ENCODE results near the gene FBRS. TPM values are rescaled to one million over a fixed set of nuclear protein-coding genes. Genes with fewer than 3 reads are reported as not detected.

Gene FBRS
- total and polyA plus RNA-seq, 10 of the 15 experiments (the other 5 are each of a cell fraction or from before 2014, with no cell fraction given): 0.45 to 87.6 (median 14.6) TPM

DNA sequence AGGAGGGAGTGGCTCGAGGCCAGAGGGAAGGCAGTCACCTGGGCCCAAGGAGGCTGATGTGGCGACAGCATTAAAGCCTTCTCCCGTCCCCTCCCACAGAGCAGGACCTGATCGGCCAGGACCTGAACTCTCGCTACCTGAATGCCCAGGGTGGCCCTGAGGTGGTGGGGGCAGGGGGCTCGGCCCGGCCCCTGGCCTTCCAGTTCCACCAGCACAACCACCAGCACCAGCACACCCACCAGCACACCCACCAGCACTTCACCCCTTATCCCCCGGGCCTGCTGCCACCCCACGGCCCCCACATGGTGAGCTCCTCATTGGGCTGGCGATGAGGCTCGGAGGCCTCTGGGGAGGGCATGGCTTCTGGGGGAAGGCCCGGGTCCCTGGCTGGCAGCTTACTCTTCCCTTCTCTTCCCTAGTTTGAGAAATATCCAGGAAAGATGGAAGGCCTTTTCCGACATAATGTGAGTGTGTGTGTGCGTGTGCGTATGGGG lies 6.4 kb downstream of the FBRS start (continued):
- TF ChIP-seq, protein P1, sequence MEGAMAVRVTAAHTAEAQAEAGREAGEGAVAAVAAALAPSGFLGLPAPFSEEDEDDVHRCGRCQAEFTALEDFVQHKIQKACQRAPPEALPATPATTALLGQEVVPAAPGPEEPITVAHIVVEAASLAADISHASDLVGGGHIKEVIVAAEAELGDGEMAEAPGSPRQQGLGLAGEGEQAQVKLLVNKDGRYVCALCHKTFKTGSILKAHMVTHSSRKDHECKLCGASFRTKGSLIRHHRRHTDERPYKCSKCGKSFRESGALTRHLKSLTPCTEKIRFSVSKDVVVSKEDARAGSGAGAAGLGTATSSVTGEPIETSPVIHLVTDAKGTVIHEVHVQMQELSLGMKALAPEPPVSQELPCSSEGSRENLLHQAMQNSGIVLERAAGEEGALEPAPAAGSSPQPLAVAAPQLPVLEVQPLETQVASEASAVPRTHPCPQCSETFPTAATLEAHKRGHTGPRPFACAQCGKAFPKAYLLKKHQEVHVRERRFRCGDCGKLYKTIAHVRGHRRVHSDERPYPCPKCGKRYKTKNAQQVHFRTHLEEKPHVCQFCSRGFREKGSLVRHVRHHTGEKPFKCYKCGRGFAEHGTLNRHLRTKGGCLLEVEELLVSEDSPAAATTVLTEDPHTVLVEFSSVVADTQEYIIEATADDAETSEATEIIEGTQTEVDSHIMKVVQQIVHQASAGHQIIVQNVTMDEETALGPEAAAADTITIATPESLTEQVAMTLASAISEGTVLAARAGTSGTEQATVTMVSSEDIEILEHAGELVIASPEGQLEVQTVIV (IDR thresholded peaks at IDR 0.05; ENCODE audit: borderline replicate concordance, partially characterized antibody): no peak
- TF ChIP-seq MTA2 (IDR thresholded peaks at IDR 0.05; ENCODE audit: low read depth): no peak
- TF ChIP-seq YBX1 (IDR thresholded peaks at IDR 0.05): no peak
- no peak for TF ChIP-seq RELB (IDR thresholded peaks at IDR 0.05; ENCODE audit: low read depth)
- no peak for TF ChIP-seq ETV6 (conservative IDR thresholded peaks at IDR 0.05 in 1 of 2, IDR thresholded peaks at IDR 0.05 in 1 of 2; ENCODE audit: borderline replicate concordance in 1 of 2, low read depth in 1 of 2)
- TF ChIP-seq, protein P2, sequence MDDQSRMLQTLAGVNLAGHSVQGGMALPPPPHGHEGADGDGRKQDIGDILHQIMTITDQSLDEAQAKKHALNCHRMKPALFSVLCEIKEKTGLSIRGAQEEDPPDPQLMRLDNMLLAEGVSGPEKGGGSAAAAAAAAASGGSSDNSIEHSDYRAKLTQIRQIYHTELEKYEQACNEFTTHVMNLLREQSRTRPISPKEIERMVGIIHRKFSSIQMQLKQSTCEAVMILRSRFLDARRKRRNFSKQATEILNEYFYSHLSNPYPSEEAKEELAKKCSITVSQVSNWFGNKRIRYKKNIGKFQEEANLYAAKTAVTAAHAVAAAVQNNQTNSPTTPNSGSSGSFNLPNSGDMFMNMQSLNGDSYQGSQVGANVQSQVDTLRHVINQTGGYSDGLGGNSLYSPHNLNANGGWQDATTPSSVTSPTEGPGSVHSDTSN (IDR thresholded peaks at IDR 0.05; ENCODE audit: insufficient replicate concordance, low read depth, low read length): no peak
- TF ChIP-seq, protein P3, sequence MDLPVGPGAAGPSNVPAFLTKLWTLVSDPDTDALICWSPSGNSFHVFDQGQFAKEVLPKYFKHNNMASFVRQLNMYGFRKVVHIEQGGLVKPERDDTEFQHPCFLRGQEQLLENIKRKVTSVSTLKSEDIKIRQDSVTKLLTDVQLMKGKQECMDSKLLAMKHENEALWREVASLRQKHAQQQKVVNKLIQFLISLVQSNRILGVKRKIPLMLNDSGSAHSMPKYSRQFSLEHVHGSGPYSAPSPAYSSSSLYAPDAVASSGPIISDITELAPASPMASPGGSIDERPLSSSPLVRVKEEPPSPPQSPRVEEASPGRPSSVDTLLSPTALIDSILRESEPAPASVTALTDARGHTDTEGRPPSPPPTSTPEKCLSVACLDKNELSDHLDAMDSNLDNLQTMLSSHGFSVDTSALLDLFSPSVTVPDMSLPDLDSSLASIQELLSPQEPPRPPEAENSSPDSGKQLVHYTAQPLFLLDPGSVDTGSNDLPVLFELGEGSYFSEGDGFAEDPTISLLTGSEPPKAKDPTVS (IDR thresholded peaks at IDR 0.05; ENCODE audit: low read depth, low read length): no peak
- no peak for TF ChIP-seq CBFB (IDR thresholded peaks at IDR 0.05; ENCODE audit: low read depth)
- TF ChIP-seq TCF7 (IDR thresholded peaks at IDR 0.05; ENCODE audit: borderline replicate concordance): no peak
- TF ChIP-seq NFYB (IDR thresholded peaks at IDR 0.05; ENCODE audit: insufficient read depth, low read depth, low read length): no peak
- no peak for TF ChIP-seq GATAD2B (conservative IDR thresholded peaks at IDR 0.05; ENCODE audit: low read depth)
